NCI-H226 (cell line): Measurements from ENCODE around the gene KRTAP19-8.

Source experiments
- DNase-seq: peaks from one replicate; pipeline ENCODE4 v3.0.0-alpha.2; 2015

KRTAP19-8 gene

GRCh38 chr21:31038376-31038775, at the start of gene KRTAP19-8:
Gene KRTAP19-8, minus strand, starts transcription at chr21:31038476. Its CDS starts 33 bp downstream, at chr21:31038443.
- no peak for DNase-seq

GRCh38 chr21:31087639-31088473, 49.6 kb upstream of the KRTAP19-8 start:
- DNase-seq, result no peak

GRCh38 chr21:31084689-31085088, 46.4 kb upstream of the KRTAP19-8 start:
- no peak for DNase-seq

- no peak for DNase-seq
Observed at GRCh38 chr21:31078796-31079195, 40.5 kb upstream of the KRTAP19-8 start.

- no peak for DNase-seq
Observed at GRCh38 chr21:31078216-31078615, 39.9 kb upstream of the KRTAP19-8 start.

GRCh38 chr21:31075848-31076247, 37.6 kb upstream of the KRTAP19-8 start:
- no peak for DNase-seq

GRCh38 chr21:31072533-31072932, 34.3 kb upstream of the KRTAP19-8 start:
- DNase-seq, result no peak

GRCh38 chr21:31064803-31065202, 26.5 kb upstream of the KRTAP19-8 start:
- no peak for DNase-seq

- no peak for DNase-seq
Observed at GRCh38 chr21:31052489-31053142, 14.3 kb upstream of the KRTAP19-8 start.

- DNase-seq, result no peak
Observed at GRCh38 chr21:31050577-31051157, 12.4 kb upstream of the KRTAP19-8 start.

- no peak for DNase-seq
Observed at GRCh38 chr21:31045841-31046240, 7.6 kb upstream of the KRTAP19-8 start.

- DNase-seq, result no peak
Observed at GRCh38 chr21:31043471-31043870, 5.2 kb upstream of the KRTAP19-8 start.

- no peak for DNase-seq
Observed at GRCh38 chr21:31042080-31042464, 3.8 kb upstream of the KRTAP19-8 start.

- no peak for DNase-seq
Observed at GRCh38 chr21:31041295-31042079, 3.2 kb upstream of the KRTAP19-8 start.

- DNase-seq, result no peak
Observed at GRCh38 chr21:31034378-31034777, 3.9 kb downstream of the KRTAP19-8 start.

- DNase-seq, result no peak
Observed at GRCh38 chr21:31030367-31031106, 7.7 kb downstream of the KRTAP19-8 start.

GRCh38 chr21:31023680-31024079, 14.6 kb downstream of the KRTAP19-8 start:
- DNase-seq, result no peak

GRCh38 chr21:31022306-31022705, 16.0 kb downstream of the KRTAP19-8 start:
- no peak for DNase-seq

GRCh38 chr21:31018232-31018631, 20.0 kb downstream of the KRTAP19-8 start:
- no peak for DNase-seq

- no peak for DNase-seq
Observed at GRCh38 chr21:31014891-31015290, 23.4 kb downstream of the KRTAP19-8 start.

GRCh38 chr21:31012133-31013089, 25.9 kb downstream of the KRTAP19-8 start:
- DNase-seq, result no peak
